Subcutaneous adipose tissue (tissue), 4 donors: Measurements from ENCODE around the gene CAMSAP3. TPM values are rescaled to one million over a fixed set of nuclear protein-coding genes. Genes with fewer than 3 reads are reported as not detected.

Source experiments
- CTCF ChIP-seq: fragments of 450-650 bp; IDR thresholded peaks from one replicate; pipeline ENCODE4 v1.5.1; 2016; ENCODE audit warnings: low read depth, mild to moderate bottlenecking, control low read depth, antibody characterized with exemption, moderate library complexity
- total RNA-seq, 4 donors: library from RNA; depleted of rRNA; stranded (reverse); fragments of >200 nt; gene quantifications; one replicate each; pipeline ENCODE4 v1.1.0, GENCODE V29; 2016

Gene CAMSAP3
- total RNA-seq, 4 donors from 2014 or later: not detected

- TF ChIP-seq CTCF: no peak
Observed at GRCh38 chr19:7579182-7579581, 16.5 kb upstream of the CAMSAP3 start.

GRCh38 chr19:7582446-7582845, 13.2 kb upstream of the CAMSAP3 start:
- no peak for TF ChIP-seq CTCF

DNA sequence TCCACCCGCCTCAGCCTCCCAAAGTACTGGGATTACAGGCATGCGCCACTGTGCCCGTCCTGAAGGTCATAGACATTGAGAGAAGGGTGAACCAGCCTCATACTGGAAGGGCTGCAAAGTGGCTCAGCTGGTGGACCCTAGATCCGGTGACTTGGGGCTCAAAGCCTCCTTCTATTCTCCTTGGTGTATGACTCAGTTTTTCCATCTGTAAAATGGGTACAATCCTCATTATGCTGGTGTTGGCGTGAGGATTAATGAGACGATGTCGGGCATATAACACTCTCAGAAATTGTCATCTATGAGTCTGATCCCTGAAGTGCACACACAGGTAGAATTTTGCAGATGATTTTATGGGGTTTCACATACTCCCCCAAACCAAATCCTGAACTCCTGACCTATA, 5.8 kb upstream of the CAMSAP3 start:
- TF ChIP-seq CTCF: no peak

DNA sequence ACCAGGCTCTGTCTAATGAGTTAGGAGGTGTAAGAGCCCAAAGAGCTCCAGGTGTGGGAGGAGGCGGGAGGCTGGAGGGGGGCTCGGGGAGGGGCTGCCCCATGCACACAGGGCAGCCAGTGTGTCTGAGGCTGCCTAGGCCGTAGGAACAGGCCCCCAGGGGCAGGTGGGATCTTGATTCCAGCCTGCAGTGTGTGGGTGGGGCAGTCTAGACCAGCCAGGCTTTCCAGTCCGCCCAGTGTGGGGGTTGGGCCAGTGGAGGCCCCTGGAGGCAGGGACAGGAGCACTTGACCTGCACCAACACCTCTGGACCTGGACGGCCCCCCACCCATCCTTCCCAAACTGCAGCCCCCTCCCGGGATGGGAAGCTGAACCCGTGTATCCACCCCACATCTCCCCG, 5.4 kb upstream of the CAMSAP3 start:
- TF ChIP-seq CTCF: no peak

- TF ChIP-seq CTCF: no peak
Observed at GRCh38 chr19:7596211-7596937, 711 bp downstream of the CAMSAP3 start.

GRCh38 chr19:7597689-7598088, 2.0 kb downstream of the CAMSAP3 start:
- no peak for TF ChIP-seq CTCF

DNA sequence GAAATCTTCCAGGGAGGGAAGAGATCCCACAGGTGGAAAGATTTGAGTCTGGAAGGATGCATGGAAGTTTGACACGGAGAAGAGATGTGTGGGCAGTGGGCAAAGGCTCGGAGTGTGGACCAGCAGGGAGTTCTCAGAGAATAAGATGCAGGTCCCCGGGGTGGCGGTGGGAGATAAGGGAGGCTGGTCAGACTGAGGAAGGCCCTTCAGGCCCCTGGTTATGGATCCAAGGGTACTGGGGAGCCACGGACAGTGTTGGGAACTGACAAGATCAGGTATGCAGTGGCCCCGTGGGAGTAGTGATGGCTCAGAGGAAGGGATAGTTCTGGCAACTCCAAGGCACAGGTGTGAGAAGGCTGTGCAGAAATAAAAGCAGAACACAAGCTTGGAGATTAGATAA, 2.5 kb downstream of the CAMSAP3 start:
- no peak for TF ChIP-seq CTCF
